Mesendoderm (in vitro differentiated cells): ENCODE results near the gene CST7.

Source experiments
- DNase-seq: peaks from one replicate; pipeline ENCODE4 v3.0.0; 2013
- H2AK5ac ChIP-seq: 2 replicates; pipeline ENCODE4 v1.6.1; 2013; ENCODE audit warnings: low read length, inconsistent platforms
- H2BK120ac ChIP-seq: 2 replicates; pipeline ENCODE4 v1.6.1; 2013; ENCODE audit warnings: low read depth, mild to moderate bottlenecking, low read length, moderate library complexity, mixed read lengths
- H2BK15ac ChIP-seq: replicated peaks from 2 replicates; pipeline ENCODE4 v1.6.1; 2013; ENCODE audit warnings: low read depth, mild to moderate bottlenecking, moderate library complexity
- H2BK5ac ChIP-seq: 2 replicates; pipeline ENCODE4 v1.6.1; 2013; ENCODE audit warnings: low read length, inconsistent platforms
- H3K18ac ChIP-seq: 2 replicates; pipeline ENCODE4 v1.6.1; 2013; ENCODE audit warnings: mild to moderate bottlenecking, low read length, mixed read lengths
- H3K23ac ChIP-seq: one replicate; pipeline ENCODE4 v1.6.1; 2013; ENCODE audit warnings: low read length
- H3K27ac ChIP-seq: 2 replicates; pipeline ENCODE4 v1.5.1; 2013; ENCODE audit warnings: low read depth, mild to moderate bottlenecking, inconsistent platforms, low read length, moderate library complexity
- H3K27me3 ChIP-seq: 2 replicates; pipeline ENCODE4 v1.6.1; 2013; ENCODE audit warnings: low read length, control low read depth, mild to moderate bottlenecking, inconsistent platforms; ENCODE audit not compliant: insufficient read depth, poor library complexity
- H3K36me3 ChIP-seq: 2 replicates; pipeline ENCODE4 v1.6.1; 2013; ENCODE audit warnings: low read length, inconsistent platforms; ENCODE audit not compliant: control insufficient read depth, insufficient read depth
- H3K4ac ChIP-seq: one replicate; pipeline ENCODE4 v1.6.1; 2013; ENCODE audit warnings: low read depth, mild to moderate bottlenecking, low read length, moderate library complexity
- H3K4me1 ChIP-seq: 2 replicates; pipeline ENCODE4 v1.6.1; 2013; ENCODE audit warnings: low read depth, low read length, inconsistent platforms; ENCODE audit not compliant: control insufficient read depth
- H3K4me2 ChIP-seq: 2 replicates; pipeline ENCODE4 v1.6.1; 2013; ENCODE audit warnings: low read length
- H3K4me3 ChIP-seq: 2 replicates; pipeline ENCODE4 v1.5.1; 2013; ENCODE audit warnings: mild to moderate bottlenecking, low read length
- H3K56ac ChIP-seq: one replicate; pipeline ENCODE4 v1.6.1; 2013; ENCODE audit warnings: low read length
- H3K79me1 ChIP-seq: 2 replicates; pipeline ENCODE4 v1.6.1; 2013; ENCODE audit warnings: low read length, inconsistent platforms
- H3K79me2 ChIP-seq: 2 replicates; pipeline ENCODE4 v1.6.1; 2013; ENCODE audit warnings: mild to moderate bottlenecking, low read length; ENCODE audit not compliant: control insufficient read depth, insufficient read depth
- H3K9ac ChIP-seq: 2 replicates; pipeline ENCODE4 v1.6.1; 2013; ENCODE audit warnings: low read length, inconsistent platforms
- H4K5ac ChIP-seq: one replicate; pipeline ENCODE4 v1.6.1; 2013; ENCODE audit warnings: low read length
- H4K8ac ChIP-seq: one replicate; pipeline ENCODE4 v1.6.1; 2013; ENCODE audit warnings: low read depth, mild to moderate bottlenecking, control low read depth, low read length, moderate library complexity
- WGBS: extraction: QIAGEN DNeasy Blood & Tissue Kit; methylation state at CpG from one replicate; pipeline ENCODE4 v1.1.7; 2013; ENCODE audit warnings: low lambda C conversion rate, missing lambda C conversion rate; ENCODE audit not compliant: insufficient coverage; ENCODE audit errors: extremely low coverage; 5-methylcytosine and 5-hydroxymethylcytosine counted together

The CST7 gene

DNA sequence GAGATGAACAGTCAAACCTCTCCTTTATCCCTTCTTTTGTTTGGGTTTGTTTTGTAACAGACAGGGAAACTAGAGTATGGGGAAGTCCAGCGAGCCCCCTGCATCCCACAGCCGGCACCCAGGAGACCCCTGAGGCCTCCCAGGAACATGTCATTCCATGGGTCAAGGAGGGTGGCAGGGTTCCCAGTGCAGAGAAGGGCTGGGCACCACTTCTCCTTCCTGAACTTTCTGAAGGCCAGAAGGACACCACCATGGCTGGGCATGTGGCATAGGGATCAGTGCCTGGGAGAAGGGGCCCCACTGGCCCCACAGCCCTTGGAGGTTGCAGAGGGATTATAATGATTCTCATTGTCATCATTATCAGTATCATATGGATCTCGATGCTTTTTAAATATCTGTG lies 13.9 kb upstream of the CST7 start:
- Histone ChIP-seq H4K5ac (no peak overlapping the region), H3K4me1 (no peaks in the 10 kb centered on the region), H3K36me3 (no peaks in the 10 kb centered on the region), H2AK5ac (no peak overlapping the region), H3K4me2 (no peak overlapping the region), H3K4ac (no peak overlapping the region), H3K4me3 (no peak overlapping the region), H3K9ac (no peak overlapping the region), H3K56ac (no peak overlapping the region), H2BK120ac (no peak overlapping the region), H2BK5ac (no peak overlapping the region), H3K79me2 (no peaks in the 10 kb centered on the region), H3K79me1 (no peaks in the 10 kb centered on the region), H3K23ac (no peak overlapping the region), H3K27me3 (no peaks in the 10 kb centered on the region), H4K8ac (no peak overlapping the region), H2BK15ac (no peak overlapping the region), H3K18ac (no peak overlapping the region), H3K27ac (no peak overlapping the region)
- no CpG with 5 or more reads among the region's 3 CpGs for WGBS
- DNase-seq: no peak

DNA sequence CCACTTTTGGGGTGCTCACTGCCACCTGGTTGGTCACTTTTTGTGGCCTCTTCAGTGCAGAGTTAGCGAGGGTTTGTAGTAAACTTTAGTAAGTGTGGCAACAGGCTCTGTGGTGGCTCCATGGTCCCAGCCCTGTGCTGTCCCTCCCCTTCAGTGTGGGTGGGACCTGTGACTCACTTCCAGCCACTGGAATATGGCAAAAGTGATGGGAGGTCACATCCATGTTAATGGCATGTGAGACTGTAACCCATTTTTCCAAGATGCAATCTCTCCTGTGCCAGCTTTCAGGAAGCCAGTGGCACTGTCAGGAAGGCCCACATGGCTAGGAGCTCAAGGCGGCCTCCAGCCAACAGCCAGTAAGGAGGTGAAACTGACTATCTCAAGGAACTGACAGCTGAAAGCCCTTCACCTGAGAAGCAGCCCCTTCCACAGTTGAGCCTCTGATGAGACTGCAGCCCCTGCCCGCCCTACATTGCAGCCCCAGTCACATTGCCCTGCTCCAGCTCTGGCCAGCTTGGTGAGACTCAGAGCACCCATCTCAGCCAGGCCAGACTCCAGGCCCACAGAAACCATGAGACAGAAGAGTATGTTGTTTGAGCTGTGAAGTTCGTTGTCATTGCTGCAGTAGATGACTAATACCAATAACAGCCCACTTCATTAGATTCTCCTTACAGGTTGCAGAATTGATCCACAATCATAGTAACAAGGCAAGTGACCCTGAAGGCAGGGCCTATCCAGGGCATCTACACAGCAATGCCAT lies 13.1 kb upstream of the CST7 start:
- DNase-seq: no peak
- Histone ChIP-seq H2AK5ac (no peak overlapping the region), H4K8ac (no peak overlapping the region), H4K5ac (no peak overlapping the region), H3K18ac (no peak overlapping the region), H3K56ac (no peak overlapping the region), H2BK120ac (no peak overlapping the region), H3K27me3 (no peaks in the 10 kb centered on the region), H3K36me3 (no peaks in the 10 kb centered on the region), H3K27ac (no peak overlapping the region), H3K79me1 (no peaks in the 10 kb centered on the region), H3K9ac (no peak overlapping the region), H2BK15ac (no peak overlapping the region), H3K4me1 (no peaks in the 10 kb centered on the region), H3K4me2 (no peak overlapping the region), H3K23ac (no peak overlapping the region), H2BK5ac (no peak overlapping the region), H3K4ac (no peak overlapping the region), H3K4me3 (no peak overlapping the region), H3K79me2 (no peaks in the 10 kb centered on the region)
- WGBS: no CpG with 5 or more reads among the region's 4 CpGs

DNA sequence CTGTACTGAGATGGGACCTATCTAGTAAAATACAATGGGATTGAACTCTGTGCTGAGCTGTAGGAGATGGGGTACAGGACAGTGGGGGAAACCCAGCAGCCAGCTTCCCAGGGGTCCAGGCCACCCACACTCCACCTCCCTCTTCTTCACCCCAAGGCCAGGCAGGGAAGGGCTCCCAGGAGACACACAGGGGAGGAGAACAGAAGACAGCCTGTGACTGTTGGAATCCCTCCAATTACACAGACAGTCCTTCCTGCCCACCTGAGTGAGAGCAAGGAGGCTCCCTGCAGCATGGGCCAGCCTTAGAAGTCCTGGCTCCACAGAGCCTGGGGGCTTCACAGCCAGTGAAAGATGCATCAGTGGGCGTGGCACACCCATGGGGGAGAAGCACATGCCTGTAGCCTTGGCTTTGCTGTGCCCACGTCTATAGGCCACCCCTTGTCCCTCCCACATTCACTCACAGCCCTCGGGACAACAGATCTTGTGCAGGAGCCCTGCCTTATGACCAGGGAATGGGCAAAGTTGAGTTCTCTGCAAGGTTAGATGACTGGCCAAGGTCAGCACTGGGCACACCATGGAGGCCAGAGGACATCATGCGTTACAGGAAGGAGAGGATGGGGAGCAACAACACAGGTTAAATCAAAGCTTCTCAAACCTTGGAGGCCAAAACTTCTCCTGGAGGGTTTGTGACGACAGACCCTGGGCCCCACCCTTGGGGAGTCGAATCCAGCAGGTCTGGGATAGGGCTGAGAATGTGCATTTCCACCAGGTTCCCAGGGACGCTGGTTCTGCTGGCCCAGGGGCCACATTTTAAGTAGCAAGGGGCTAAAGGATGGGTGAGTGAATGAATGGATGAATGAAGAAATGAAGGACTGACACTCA lies 12.3 kb upstream of the CST7 start:
- no peak overlapping the region for H4K8ac ChIP-seq
- H3K27ac ChIP-seq: no peak overlapping the region
- no peak overlapping the region for H4K5ac ChIP-seq
- no peak overlapping the region for H3K18ac ChIP-seq
- no peaks in the 10 kb centered on the region for H3K79me2 ChIP-seq
- no peaks in the 10 kb centered on the region for H3K79me1 ChIP-seq
- H3K56ac ChIP-seq: no peak overlapping the region
- no peak overlapping the region for H2BK120ac ChIP-seq
- no CpG with 5 or more reads among the region's 7 CpGs for WGBS
- no peaks in the 10 kb centered on the region for H3K4me1 ChIP-seq
- no peak overlapping the region for H2BK5ac ChIP-seq
- no peak overlapping the region for H3K4ac ChIP-seq
- no peak for DNase-seq
- H3K27me3 ChIP-seq: no peaks in the 10 kb centered on the region
- no peak overlapping the region for H3K4me3 ChIP-seq
- H3K4me2 ChIP-seq: no peak overlapping the region
- H3K9ac ChIP-seq: no peak overlapping the region
- no peak overlapping the region for H2AK5ac ChIP-seq
- H3K36me3 ChIP-seq: no peaks in the 10 kb centered on the region
- no peak overlapping the region for H2BK15ac ChIP-seq
- no peak overlapping the region for H3K23ac ChIP-seq

DNA sequence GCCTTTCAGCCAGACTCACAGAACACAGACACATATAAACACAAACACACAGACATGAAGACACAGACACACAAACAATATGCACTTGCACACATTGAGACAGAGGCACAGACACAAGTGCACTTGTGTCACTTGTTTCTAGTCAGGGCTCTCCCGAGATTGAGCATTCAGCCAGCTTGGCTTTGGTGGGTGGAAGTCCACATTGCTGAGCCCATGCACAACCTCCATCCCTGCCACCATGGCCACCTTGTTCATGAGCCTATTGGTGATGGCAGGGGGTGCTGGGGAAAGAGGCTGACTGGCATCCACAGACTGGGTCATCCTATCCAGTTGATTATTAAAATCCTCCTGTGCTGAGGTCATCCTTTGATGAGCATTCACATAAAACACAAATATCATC lies 11.5 kb upstream of the CST7 start:
- Histone ChIP-seq H2BK120ac (no peak overlapping the region), H2AK5ac (no peak overlapping the region), H3K79me1 (no peaks in the 10 kb centered on the region), H3K4me2 (no peak overlapping the region), H3K4me1 (no peaks in the 10 kb centered on the region), H4K5ac (no peak overlapping the region), H3K4me3 (no peak overlapping the region), H3K56ac (no peak overlapping the region), H3K36me3 (no peaks in the 10 kb centered on the region), H3K79me2 (no peaks in the 10 kb centered on the region), H4K8ac (no peak overlapping the region), H2BK5ac (no peak overlapping the region), H2BK15ac (no peak overlapping the region), H3K4ac (no peak overlapping the region), H3K18ac (no peak overlapping the region), H3K9ac (no peak overlapping the region), H3K27ac (no peak overlapping the region), H3K27me3 (no peaks in the 10 kb centered on the region), H3K23ac (no peak overlapping the region)
- DNase-seq: no peak
- WGBS: no CpG with 5 or more reads among the region's 1 CpG

DNA sequence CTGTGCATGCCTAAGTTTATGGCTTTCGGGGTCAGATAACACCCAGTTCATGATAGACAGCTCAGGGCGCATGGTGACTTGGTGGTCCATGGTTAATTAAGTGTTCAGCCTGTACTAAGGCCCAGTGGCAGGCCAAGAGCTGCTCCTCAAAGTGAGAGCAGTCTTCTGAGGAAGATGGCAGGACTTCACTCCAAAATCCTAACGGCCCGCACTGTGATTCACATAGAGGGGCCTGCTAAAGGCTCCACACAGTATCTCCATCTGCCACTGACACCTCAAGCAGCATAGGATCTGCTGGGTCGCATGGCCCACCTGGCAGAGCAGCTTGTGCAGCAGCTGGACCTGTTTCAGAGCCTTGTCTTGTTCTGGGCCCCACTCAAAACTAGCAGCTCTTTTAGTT lies 10.6 kb upstream of the CST7 start:
- Histone ChIP-seq H3K9ac (no peak overlapping the region), H3K4me1 (no peaks in the 10 kb centered on the region), H3K18ac (no peak overlapping the region), H2AK5ac (no peak overlapping the region), H3K23ac (no peak overlapping the region), H3K79me1 (no peaks in the 10 kb centered on the region), H3K27me3 (no peaks in the 10 kb centered on the region), H2BK15ac (no peak overlapping the region), H4K8ac (no peak overlapping the region), H3K27ac (no peak overlapping the region), H2BK5ac (no peak overlapping the region), H2BK120ac (no peak overlapping the region), H3K79me2 (no peaks in the 10 kb centered on the region), H3K4ac (no peak overlapping the region), H3K56ac (no peak overlapping the region), H3K36me3 (no peaks in the 10 kb centered on the region), H3K4me2 (no peak overlapping the region), H4K5ac (no peak overlapping the region), H3K4me3 (no peak overlapping the region)
- WGBS: no CpG with 5 or more reads among the region's 5 CpGs
- no peak for DNase-seq
